ENCODE results near the gene SLAMF7.

The SLAMF7 gene

GRCh38 chr1:160740133-160740688 is 1.2 kb downstream of the SLAMF7 start:
- no peak overlapping the region for H3K4me3 ChIP-seq (ENCODE audit: low read depth, low read length)
- TF ChIP-seq CTCF (IDR thresholded peaks at IDR 0.05; ENCODE audit: control insufficient read depth, extremely low read depth, insufficient read depth) = no peak
- DNase-seq (ENCODE audit: low read depth) = no peak

GRCh38 chr1:160741092-160741501 is 2.0 kb downstream of the SLAMF7 start:
- no peak for TF ChIP-seq CTCF (IDR thresholded peaks at IDR 0.05; ENCODE audit: control insufficient read depth, extremely low read depth, insufficient read depth)
- H3K4me3 ChIP-seq (ENCODE audit: low read depth, low read length) = no peak overlapping the region
- no peak for DNase-seq (ENCODE audit: low read depth)

- no peak overlapping the region for H3K4me3 ChIP-seq (ENCODE audit: low read depth, low read length)
- TF ChIP-seq CTCF (IDR thresholded peaks at IDR 0.05; ENCODE audit: control insufficient read depth, extremely low read depth, insufficient read depth) = no peak
- DNase-seq (ENCODE audit: low read depth) = no peak
These were observed 2.7 kb downstream of the SLAMF7 start for GRCh38 chr1:160741612-160742348.

GRCh38 chr1:160742428-160743127 is 3.5 kb downstream of the SLAMF7 start:
- TF ChIP-seq CTCF (IDR thresholded peaks at IDR 0.05; ENCODE audit: control insufficient read depth, extremely low read depth, insufficient read depth) = no peak
- no peak overlapping the region for H3K4me3 ChIP-seq (ENCODE audit: low read depth, low read length)
- no peak for DNase-seq (ENCODE audit: low read depth)

- no peak for TF ChIP-seq CTCF (IDR thresholded peaks at IDR 0.05; ENCODE audit: control insufficient read depth, extremely low read depth, insufficient read depth)
- no peak for DNase-seq (ENCODE audit: low read depth)
- H3K4me3 ChIP-seq (ENCODE audit: low read depth, low read length) = no peak overlapping the region
These were observed 4.2 kb downstream of the SLAMF7 start for GRCh38 chr1:160743266-160743665.

GRCh38 chr1:160744199-160744851 is 5.3 kb downstream of the SLAMF7 start:
- TF ChIP-seq CTCF (IDR thresholded peaks at IDR 0.05; ENCODE audit: control insufficient read depth, extremely low read depth, insufficient read depth) = no peak
- no peak for DNase-seq (ENCODE audit: low read depth)
- no peak overlapping the region for H3K4me3 ChIP-seq (ENCODE audit: low read depth, low read length)

All from LNCaP clone FGC (cell line).